Epithelial cell of proximal tubule (primary cell): ENCODE data around the gene MAN1B1. TPM values are rescaled to one million over a fixed set of nuclear protein-coding genes. Genes with fewer than 3 reads are reported as not detected.

Experiments used
- DNase-seq: peaks from one replicate; pipeline ENCODE4 v3.0.0-alpha.2; 2011; ENCODE audit warnings: low read depth
- H3K4me3 ChIP-seq: 2 replicates; pipeline ENCODE4 v1.5.1; 2011; ENCODE audit warnings: low read depth, mild to moderate bottlenecking, low read length
- total RNA-seq: library from RNA; depleted of rRNA; stranded (reverse); fragments of >200 nt; gene quantifications from 2 replicates; pipeline ENCODE4 v1.2.3, GENCODE V29; 2015
- TF ChIP-seq, protein P1 (sequence below): conservative IDR thresholded peaks from 2 replicates; pipeline ENCODE4 v1.5.1; 2012; ENCODE audit warnings: low read depth, mild to moderate bottlenecking, low read length

MAN1B1 gene
- total RNA-seq, 1 donor from 2014 or later, result 74.3 TPM

GRCh38 chr9:137048655-137049543 lies 37.9 kb upstream of the MAN1B1 start:
- H3K4me3 ChIP-seq, result no peak overlapping the region
- TF ChIP-seq, protein P1, sequence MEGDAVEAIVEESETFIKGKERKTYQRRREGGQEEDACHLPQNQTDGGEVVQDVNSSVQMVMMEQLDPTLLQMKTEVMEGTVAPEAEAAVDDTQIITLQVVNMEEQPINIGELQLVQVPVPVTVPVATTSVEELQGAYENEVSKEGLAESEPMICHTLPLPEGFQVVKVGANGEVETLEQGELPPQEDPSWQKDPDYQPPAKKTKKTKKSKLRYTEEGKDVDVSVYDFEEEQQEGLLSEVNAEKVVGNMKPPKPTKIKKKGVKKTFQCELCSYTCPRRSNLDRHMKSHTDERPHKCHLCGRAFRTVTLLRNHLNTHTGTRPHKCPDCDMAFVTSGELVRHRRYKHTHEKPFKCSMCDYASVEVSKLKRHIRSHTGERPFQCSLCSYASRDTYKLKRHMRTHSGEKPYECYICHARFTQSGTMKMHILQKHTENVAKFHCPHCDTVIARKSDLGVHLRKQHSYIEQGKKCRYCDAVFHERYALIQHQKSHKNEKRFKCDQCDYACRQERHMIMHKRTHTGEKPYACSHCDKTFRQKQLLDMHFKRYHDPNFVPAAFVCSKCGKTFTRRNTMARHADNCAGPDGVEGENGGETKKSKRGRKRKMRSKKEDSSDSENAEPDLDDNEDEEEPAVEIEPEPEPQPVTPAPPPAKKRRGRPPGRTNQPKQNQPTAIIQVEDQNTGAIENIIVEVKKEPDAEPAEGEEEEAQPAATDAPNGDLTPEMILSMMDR, result no peak
- DNase-seq, result no peak

- no peak for DNase-seq
- TF ChIP-seq, protein P1, result peak; percentile 52
- H3K4me3 ChIP-seq, result no peak overlapping the region
These were observed 37.0 kb upstream of the MAN1B1 start for GRCh38 chr9:137049544-137050449.

GRCh38 chr9:137050570-137050969 lies 36.2 kb upstream of the MAN1B1 start:
- H3K4me3 ChIP-seq, result no peak overlapping the region
- TF ChIP-seq, protein P1, result no peak
- DNase-seq, result no peak

DNA sequence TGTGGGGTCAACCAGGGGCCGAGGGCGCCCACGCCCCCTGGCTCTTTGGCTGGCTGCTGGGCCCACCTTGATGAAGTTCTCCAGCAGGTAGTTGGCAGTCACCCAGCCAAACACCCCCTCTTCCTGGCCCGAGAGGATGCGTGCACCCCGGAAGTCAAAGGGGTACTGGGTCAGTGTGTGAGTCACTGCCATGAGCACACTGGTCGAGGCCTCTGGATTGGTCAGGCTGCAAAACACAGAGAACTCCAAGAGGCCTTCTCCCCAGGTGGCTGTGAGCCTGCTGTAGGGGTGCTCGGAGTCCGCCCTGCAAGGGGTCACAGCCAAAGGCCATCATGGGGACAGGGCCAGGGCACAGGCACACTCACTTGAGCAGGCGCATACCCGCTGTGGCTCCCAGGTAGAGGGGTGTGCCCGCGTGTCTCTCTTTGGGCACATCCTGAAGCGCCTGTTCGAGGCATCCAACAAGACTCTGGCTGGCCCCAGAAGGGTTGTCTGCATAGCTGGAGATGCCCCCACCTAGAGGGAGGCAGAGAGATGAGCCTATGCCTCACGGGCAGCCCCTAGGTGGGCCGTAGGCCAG lies 35.5 kb upstream of the MAN1B1 start:
- TF ChIP-seq, protein P1, result no peak
- DNase-seq, result no peak
- no peak overlapping the region for H3K4me3 ChIP-seq

- no peak overlapping the region for H3K4me3 ChIP-seq
- TF ChIP-seq, protein P1, result no peak
- no peak for DNase-seq
These were observed 34.5 kb upstream of the MAN1B1 start for GRCh38 chr9:137052293-137052692.

DNA sequence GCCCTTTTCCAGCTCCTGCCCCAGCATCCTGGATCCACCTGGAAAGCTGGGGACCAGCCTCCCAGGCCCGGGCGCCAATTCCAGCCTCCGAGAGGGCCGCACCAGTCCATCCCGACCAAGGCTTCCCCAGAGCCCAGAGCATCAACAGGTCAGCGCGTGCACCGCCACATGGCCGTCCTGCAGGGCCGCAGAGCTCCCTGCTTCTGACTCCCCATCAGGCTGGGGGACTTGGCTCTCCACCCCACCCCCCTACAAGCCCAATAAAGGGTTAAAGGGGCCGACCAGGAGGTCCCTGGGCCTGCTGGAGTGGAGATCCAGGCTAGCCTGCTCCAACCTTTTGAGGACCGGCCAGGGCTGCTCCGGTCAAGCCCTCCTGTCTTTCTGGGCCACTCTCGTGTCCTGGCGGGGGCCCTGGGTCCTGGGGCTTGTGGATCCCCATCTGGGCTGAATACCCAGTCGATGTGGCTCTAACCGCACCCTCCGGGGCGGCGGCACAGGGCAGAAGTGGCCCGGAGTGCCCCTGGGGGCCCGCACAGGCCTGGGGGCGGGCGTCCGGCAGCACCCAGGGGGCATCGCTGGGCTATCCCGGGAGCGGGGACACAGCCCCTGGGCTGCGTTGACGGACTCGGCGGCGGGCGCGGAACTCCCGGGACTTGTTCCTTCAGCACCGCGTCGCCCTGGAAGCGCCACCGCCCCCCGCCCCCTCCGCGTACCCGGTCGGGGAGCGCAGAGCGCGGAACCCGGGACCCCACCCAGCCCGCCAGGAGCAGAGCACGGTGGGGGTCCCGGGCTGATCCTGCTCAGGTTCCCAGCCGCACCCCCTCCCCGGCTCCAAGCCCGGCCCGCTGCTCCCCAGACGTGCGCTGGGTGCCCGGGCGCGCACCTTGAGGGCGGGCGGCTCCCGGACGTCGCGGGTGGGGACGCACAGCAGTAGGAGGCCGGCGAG lies 33.5 kb upstream of the MAN1B1 start:
- no peak for DNase-seq
- TF ChIP-seq, protein P1, result no peak
- H3K4me3 ChIP-seq, result peak overlapping the region; percentile 37
